C4-2B (cell line): ENCODE data around the gene SACS.

Source experiments
- ZFX ChIP-seq: fragments of 450-650 bp; IDR thresholded peaks from 2 replicates; pipeline ENCODE4 v1.6.1; 2017
- TF ChIP-seq, protein P1 (sequence below): fragments of 450-650 bp; conservative IDR thresholded peaks from 2 replicates; pipeline ENCODE4 v1.5.1; 2017; ENCODE audit warnings: mild to moderate bottlenecking

DNA sequence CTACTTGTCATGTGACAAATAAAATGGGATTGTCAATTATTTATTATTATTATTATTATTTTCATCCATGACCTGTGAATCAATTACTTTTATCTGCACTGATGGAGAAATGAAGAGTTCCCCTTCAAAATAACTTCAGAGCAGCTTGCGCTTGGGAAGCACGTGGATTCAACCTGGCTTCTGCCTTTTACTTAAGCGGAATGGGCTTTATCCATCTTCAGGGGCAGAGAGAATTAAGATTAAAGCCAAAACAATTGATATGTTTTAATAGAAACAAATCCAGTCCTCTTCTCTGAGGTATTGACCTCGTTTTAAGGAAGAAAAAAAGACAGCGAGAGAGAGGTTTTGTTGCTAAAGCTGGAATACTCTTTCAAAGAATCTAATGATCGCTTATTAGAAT lies 876 bp downstream of the SACS start:
- TF ChIP-seq, protein P1, sequence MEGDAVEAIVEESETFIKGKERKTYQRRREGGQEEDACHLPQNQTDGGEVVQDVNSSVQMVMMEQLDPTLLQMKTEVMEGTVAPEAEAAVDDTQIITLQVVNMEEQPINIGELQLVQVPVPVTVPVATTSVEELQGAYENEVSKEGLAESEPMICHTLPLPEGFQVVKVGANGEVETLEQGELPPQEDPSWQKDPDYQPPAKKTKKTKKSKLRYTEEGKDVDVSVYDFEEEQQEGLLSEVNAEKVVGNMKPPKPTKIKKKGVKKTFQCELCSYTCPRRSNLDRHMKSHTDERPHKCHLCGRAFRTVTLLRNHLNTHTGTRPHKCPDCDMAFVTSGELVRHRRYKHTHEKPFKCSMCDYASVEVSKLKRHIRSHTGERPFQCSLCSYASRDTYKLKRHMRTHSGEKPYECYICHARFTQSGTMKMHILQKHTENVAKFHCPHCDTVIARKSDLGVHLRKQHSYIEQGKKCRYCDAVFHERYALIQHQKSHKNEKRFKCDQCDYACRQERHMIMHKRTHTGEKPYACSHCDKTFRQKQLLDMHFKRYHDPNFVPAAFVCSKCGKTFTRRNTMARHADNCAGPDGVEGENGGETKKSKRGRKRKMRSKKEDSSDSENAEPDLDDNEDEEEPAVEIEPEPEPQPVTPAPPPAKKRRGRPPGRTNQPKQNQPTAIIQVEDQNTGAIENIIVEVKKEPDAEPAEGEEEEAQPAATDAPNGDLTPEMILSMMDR = no peak
- no peak for TF ChIP-seq ZFX
